ENCODE results near the gene CHCT1. TPM values are rescaled to one million over a fixed set of nuclear protein-coding genes. Genes with fewer than 3 reads are reported as not detected.

Gene CHCT1
- total RNA-seq (2022; extraction: Qiagen RNA extraction) = 0.09 TPM in 1 of 5 replicates, not detected in the others

DNA sequence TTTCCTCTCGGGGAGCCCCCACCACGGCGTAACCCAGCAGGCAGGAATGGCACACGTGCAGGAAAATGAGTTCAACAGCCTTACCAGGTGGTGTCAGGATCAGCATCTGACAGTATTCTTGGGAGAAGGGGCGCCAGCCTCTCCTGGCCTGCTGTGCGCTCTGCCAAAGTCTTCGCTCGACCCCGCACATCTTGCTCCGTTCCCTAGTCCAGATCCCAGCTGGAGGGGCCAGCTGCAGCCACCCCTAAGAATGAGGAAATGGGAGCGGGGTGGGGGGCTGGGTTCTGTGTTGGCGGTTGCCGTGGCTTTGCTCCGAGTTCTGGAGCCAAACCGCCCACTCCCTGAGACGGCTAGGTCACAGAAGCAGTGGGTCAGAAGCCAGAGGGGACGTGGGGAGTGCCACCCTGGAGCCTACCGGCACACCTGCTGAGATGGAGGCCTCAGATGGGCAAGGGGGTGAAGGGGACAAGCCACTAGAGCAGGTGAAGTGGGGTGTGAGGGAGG, at the start of gene CHCT1:
TSS of gene CHCT1 (plus strand) at position 328 of the 504 bp plus-strand sequence. CDS start at position 432, 104 bp downstream.

DNA sequence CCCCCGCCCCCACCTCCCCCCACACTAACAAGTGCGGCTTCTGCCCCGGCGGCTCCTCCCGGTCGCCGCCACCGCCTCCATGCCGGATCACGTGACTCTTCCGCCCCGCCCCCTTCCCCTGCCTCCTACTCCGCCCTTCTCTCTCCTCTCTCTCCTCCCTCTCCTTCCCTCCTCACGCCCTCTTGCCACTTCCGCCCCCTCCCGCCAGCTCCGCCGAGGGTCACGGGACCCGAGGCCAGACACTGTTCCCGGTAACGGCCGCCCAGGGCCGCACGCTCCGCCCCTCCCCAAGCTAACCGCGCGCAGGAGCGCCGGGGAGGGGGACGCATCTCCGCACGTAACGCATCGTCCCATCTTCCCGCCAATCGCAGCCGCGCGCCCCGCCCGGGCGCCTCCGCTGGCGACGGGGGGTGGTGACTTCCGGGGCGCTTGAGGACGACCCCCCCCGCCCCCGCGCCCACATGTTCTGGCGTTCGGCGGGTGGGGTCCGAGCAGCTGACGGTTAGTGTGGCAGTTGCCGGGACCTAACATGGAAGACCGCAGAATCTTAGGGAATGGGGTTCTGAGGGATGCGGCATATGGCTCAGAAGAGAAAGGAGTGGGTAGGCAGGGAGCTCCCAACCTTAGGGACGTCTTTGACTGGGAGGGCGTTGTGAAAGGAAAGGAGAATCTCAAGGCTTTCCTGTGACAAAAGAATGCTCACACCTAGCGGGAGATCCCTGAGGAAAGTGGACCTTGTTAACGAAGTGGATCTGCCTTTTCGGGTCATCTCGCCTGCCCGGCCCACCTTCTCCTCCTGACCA, 30.0 kb upstream of the CHCT1 start, which contains the start of gene USP32:
TSS of gene USP32 (minus strand) at position 92 of the 803 bp plus-strand sequence. CDS start 194 bp downstream, outside the sequence.

Other genes with a start within 250 kb of the CHCT1 start
- 30.0 to 42.5 TPM (median 32.5 TPM) in 5 replicates for gene USP32, start 30.4 kb upstream of the CHCT1 start, total RNA-seq (2022; extraction: Qiagen RNA extraction)
- gene APPBP2, start 103.8 kb downstream of the CHCT1 start, total RNA-seq (2022; extraction: Qiagen RNA extraction) = 13.9 to 22.0 TPM (median 15.8 TPM) in 5 replicates
- gene PPM1D, start 177.7 kb downstream of the CHCT1 start, total RNA-seq (2022; extraction: Qiagen RNA extraction) = 16.4 to 19.4 TPM (median 18.9 TPM) in 5 replicates